Measurements from ENCODE around the gene R3HDM1. TPM values are rescaled to one million over a fixed set of nuclear protein-coding genes. Genes with fewer than 3 reads are reported as not detected.
A peak's percentile ranks its signal among the peaks of the same experiment; 100 is the strongest.
"Not testable (repeated sequence)": the region's sequence is repeated elsewhere in the genome, so short reads cannot be mapped to it uniquely, and the experiment has no call there.

R3HDM1 gene
- polyA plus RNA-seq, 1 donor = 23.5 TPM

- Histone ChIP-seq H3K9me3 (ENCODE audit: control insufficient read depth, low read depth, low read length) (no peaks in the 10 kb centered on the region), H3K27me3 (ENCODE audit: control insufficient read depth, insufficient read depth, low read length) (no peaks in the 10 kb centered on the region), H3K27ac (ENCODE audit: low read length) (no peak overlapping the region), H3K36me3 (ENCODE audit: control insufficient read depth, insufficient read depth, low read length) (peaks cover 12% of the 10 kb centered on the region), H3K4me3 (ENCODE audit: low read length) (no peak overlapping the region), H3K4me1 (ENCODE audit: control insufficient read depth, insufficient read depth, low read length) (no peaks in the 10 kb centered on the region)
- 100% methylated on average over 1 of the region's 4 CpGs for WGBS (ENCODE audit: insufficient coverage, low lambda C conversion rate)
- no peak for DNase-seq
Observed at GRCh38 chr2:135637456-135638087, 106.3 kb downstream of the R3HDM1 start.

GRCh38 chr2:135638825-135639224 is 107.5 kb downstream of the R3HDM1 start:
- Histone ChIP-seq H3K9me3 (ENCODE audit: control insufficient read depth, low read depth, low read length) (no peaks in the 10 kb centered on the region), H3K4me1 (ENCODE audit: control insufficient read depth, insufficient read depth, low read length) (no peaks in the 10 kb centered on the region), H3K4me3 (ENCODE audit: low read length) (no peak overlapping the region), H3K36me3 (ENCODE audit: control insufficient read depth, insufficient read depth, low read length) (peaks cover 12% of the 10 kb centered on the region), H3K27ac (ENCODE audit: low read length) (no peak overlapping the region), H3K27me3 (ENCODE audit: control insufficient read depth, insufficient read depth, low read length) (no peaks in the 10 kb centered on the region)
- DNase-seq = no peak
- 70% methylated on average over 2 of the region's 3 CpGs for WGBS (ENCODE audit: insufficient coverage, low lambda C conversion rate)

GRCh38 chr2:135641156-135642068 is 110.1 kb downstream of the R3HDM1 start:
- Histone ChIP-seq H3K4me3 (ENCODE audit: low read length) (no peak overlapping the region), H3K27ac (ENCODE audit: low read length) (no peak overlapping the region), H3K4me1 (ENCODE audit: control insufficient read depth, insufficient read depth, low read length) (no peaks in the 10 kb centered on the region), H3K9me3 (ENCODE audit: control insufficient read depth, low read depth, low read length) (no peaks in the 10 kb centered on the region), H3K27me3 (ENCODE audit: control insufficient read depth, insufficient read depth, low read length) (no peaks in the 10 kb centered on the region), H3K36me3 (ENCODE audit: control insufficient read depth, insufficient read depth, low read length) (peaks cover 16% of the 10 kb centered on the region)
- DNase-seq = no peak
- WGBS (ENCODE audit: insufficient coverage, low lambda C conversion rate) = 100% methylated on average over 3 of the region's 7 CpGs

GRCh38 chr2:135647836-135648579 is 116.7 kb downstream of the R3HDM1 start:
- H3K27me3 ChIP-seq (ENCODE audit: control insufficient read depth, insufficient read depth, low read length) = no peaks in the 10 kb centered on the region
- no peak overlapping the region for H3K4me3 ChIP-seq (ENCODE audit: low read length)
- H3K9me3 ChIP-seq (ENCODE audit: control insufficient read depth, low read depth, low read length) = no peaks in the 10 kb centered on the region
- no peaks in the 10 kb centered on the region for H3K4me1 ChIP-seq (ENCODE audit: control insufficient read depth, insufficient read depth, low read length)
- no peak for DNase-seq
- no peak overlapping the region for H3K27ac ChIP-seq (ENCODE audit: low read length)
- H3K36me3 ChIP-seq (ENCODE audit: control insufficient read depth, insufficient read depth, low read length) = peaks cover 20% of the 10 kb centered on the region
- WGBS (ENCODE audit: insufficient coverage, low lambda C conversion rate) = 50% methylated on average over 2 of the region's 2 CpGs

GRCh38 chr2:135650721-135651120 is 119.4 kb downstream of the R3HDM1 start:
- H3K36me3 ChIP-seq (ENCODE audit: control insufficient read depth, insufficient read depth, low read length) = peaks cover 23% of the 10 kb centered on the region
- WGBS (ENCODE audit: insufficient coverage, low lambda C conversion rate) = no CpG with 5 or more reads among the region's 1 CpG

GRCh38 chr2:135651717-135652116 is 120.4 kb downstream of the R3HDM1 start:
- no peak overlapping the region for H3K4me3 ChIP-seq (ENCODE audit: low read length)
- peaks cover 18% of the 10 kb centered on the region for H3K36me3 ChIP-seq (ENCODE audit: control insufficient read depth, insufficient read depth, low read length)
- no peak overlapping the region for H3K27ac ChIP-seq (ENCODE audit: low read length)
- DNase-seq = no peak
- H3K4me1 ChIP-seq (ENCODE audit: control insufficient read depth, insufficient read depth, low read length) = no peaks in the 10 kb centered on the region
- WGBS (ENCODE audit: insufficient coverage, low lambda C conversion rate) = 100% methylated on average over 1 of the region's 3 CpGs
- no peaks in the 10 kb centered on the region for H3K9me3 ChIP-seq (ENCODE audit: control insufficient read depth, low read depth, low read length)
- no peaks in the 10 kb centered on the region for H3K27me3 ChIP-seq (ENCODE audit: control insufficient read depth, insufficient read depth, low read length)

More at GRCh38 chr2:135650721-135651120, 119.4 kb downstream of the R3HDM1 start:
- H3K9me3 ChIP-seq (ENCODE audit: control insufficient read depth, low read depth, low read length) = no peaks in the 10 kb centered on the region
- no peak overlapping the region for H3K27ac ChIP-seq (ENCODE audit: low read length)
- H3K4me3 ChIP-seq (ENCODE audit: low read length) = no peak overlapping the region
- no peak for DNase-seq
- no peaks in the 10 kb centered on the region for H3K4me1 ChIP-seq (ENCODE audit: control insufficient read depth, insufficient read depth, low read length)
- no peaks in the 10 kb centered on the region for H3K27me3 ChIP-seq (ENCODE audit: control insufficient read depth, insufficient read depth, low read length)

- not testable (repeated sequence) for H3K9me3 ChIP-seq (ENCODE audit: control insufficient read depth, low read depth, low read length); H3K4me3 ChIP-seq (ENCODE audit: low read length); H3K27ac ChIP-seq (ENCODE audit: low read length); H3K27me3 ChIP-seq (ENCODE audit: control insufficient read depth, insufficient read depth, low read length); H3K4me1 ChIP-seq (ENCODE audit: control insufficient read depth, insufficient read depth, low read length); DNase-seq
- H3K36me3 ChIP-seq (ENCODE audit: control insufficient read depth, insufficient read depth, low read length) = peaks cover 12% of the 10 kb centered on the region
- no CpG with 5 or more reads among the region's 5 CpGs for WGBS (ENCODE audit: insufficient coverage, low lambda C conversion rate)
Observed at GRCh38 chr2:135654239-135654638, 123.0 kb downstream of the R3HDM1 start.

GRCh38 chr2:135657806-135658582 is 126.7 kb downstream of the R3HDM1 start:
- peaks cover 14% of the 10 kb centered on the region for H3K36me3 ChIP-seq (ENCODE audit: control insufficient read depth, insufficient read depth, low read length)
- H3K4me1 ChIP-seq (ENCODE audit: control insufficient read depth, insufficient read depth, low read length) = no peaks in the 10 kb centered on the region
- no peaks in the 10 kb centered on the region for H3K9me3 ChIP-seq (ENCODE audit: control insufficient read depth, low read depth, low read length)
- 86% methylated on average over 1 of the region's 12 CpGs for WGBS (ENCODE audit: insufficient coverage, low lambda C conversion rate)
- no peaks in the 10 kb centered on the region for H3K27me3 ChIP-seq (ENCODE audit: control insufficient read depth, insufficient read depth, low read length)
- DNase-seq = no peak
- H3K27ac ChIP-seq (ENCODE audit: low read length) = no peak overlapping the region
- no peak overlapping the region for H3K4me3 ChIP-seq (ENCODE audit: low read length)

- Histone ChIP-seq H3K27ac (ENCODE audit: low read length) (no peak overlapping the region), H3K9me3 (ENCODE audit: control insufficient read depth, low read depth, low read length) (no peaks in the 10 kb centered on the region), H3K4me3 (ENCODE audit: low read length) (no peak overlapping the region), H3K4me1 (ENCODE audit: control insufficient read depth, insufficient read depth, low read length) (no peaks in the 10 kb centered on the region), H3K27me3 (ENCODE audit: control insufficient read depth, insufficient read depth, low read length) (no peaks in the 10 kb centered on the region), H3K36me3 (ENCODE audit: control insufficient read depth, insufficient read depth, low read length) (peaks cover 10% of the 10 kb centered on the region)
- DNase-seq = peak in 1 of 2 donors; percentile 11
- no CpG with 5 or more reads among the region's 1 CpG for WGBS (ENCODE audit: insufficient coverage, low lambda C conversion rate)
Observed at GRCh38 chr2:135662088-135662487, 130.8 kb downstream of the R3HDM1 start.
